ENCODE measurements around the gene RPP25.
A peak's percentile ranks its signal among the peaks of the same experiment; 100 is the strongest.
"Not testable (repeated sequence)": the region's sequence is repeated elsewhere in the genome, so short reads cannot be mapped to it uniquely, and the experiment has no call there.

The RPP25 gene

DNA sequence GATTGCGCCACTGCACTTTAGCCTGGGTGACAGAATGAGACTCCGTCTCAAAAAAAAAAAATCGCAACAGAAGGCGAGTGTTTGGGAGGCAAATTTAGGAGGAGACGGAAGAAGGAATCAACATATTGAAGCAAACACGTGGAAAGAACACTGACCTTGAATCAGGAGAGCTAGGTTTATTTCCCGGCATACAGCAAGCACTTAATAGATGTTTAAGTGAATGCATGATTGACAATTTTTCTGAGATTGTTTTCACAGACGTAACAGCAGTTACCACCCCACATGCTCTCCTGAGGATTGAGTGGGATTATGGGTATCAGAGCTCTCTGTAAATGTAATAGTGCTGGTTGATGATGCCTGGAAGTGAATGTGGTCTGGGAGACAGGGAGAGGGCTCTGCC, 5.6 kb upstream of the RPP25 start:
- no peak for FAIRE-seq

DNA sequence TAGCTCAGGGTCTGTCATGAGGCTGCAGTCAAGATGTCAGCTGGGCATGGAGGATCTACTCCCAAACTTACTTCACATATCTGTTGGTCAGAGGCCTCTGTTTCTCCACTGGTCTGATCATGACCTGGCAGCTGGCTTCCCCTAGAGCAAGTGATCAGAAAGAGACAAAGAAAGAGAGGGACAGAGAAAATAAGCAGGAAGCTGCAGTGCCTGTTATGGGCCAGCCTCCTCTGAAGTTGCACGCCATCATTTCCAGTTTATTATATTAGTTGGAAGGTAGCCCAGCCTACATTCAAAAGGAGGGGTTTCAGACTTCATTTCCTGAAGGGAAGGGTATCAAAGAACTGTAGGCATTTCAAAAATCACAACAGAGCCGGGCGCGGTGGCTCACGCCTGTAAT, 5.0 kb upstream of the RPP25 start:
- FAIRE-seq = no peak

DNA sequence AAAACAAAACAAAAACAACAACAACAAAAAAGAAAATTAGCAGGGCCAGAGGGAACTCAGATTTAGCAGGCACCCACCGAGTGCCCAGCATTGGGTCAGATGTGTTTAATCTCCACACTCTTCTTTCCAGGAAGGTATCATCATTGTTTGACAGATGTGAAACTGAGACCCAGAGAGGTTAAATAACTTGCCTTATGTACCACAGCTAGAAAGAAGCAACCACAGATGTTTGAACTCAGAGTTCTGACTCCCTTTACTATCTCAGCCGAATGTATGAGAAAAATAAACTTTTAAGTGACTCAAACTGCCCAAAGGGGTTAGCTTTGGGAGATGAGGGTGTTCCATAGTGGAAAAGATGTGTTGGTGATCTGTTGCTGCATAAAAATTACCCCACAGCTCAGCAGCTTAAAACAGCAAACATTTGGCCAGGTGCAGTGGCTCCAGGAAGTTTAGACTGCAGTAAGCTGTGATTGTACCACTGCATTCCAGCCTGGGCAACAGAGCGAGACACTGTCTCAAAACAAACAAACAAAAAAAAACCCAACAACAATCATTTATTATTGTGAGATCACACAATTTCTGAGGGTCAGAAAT, 4.5 kb upstream of the RPP25 start:
- FAIRE-seq = no peak

DNA sequence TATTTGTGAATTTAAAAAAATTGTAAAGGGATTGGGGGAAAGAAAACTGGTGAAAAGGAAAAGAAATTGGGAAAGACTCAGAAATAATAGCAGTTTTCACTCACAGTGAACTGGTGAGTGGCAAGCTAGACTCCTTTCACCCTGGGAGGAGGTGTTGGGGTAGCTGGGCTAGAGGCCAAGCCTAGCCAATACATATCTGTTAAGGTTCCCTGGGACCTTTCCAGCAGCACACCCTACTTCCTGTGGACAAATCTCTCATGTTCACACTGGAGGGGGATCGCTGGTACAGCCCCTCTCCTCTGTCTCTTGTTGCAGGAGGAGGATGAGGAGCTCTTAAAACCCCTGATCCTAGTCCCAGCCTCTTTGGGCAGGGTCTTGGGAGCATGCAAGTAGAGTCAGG, 3.7 kb upstream of the RPP25 start:
- no peak for FAIRE-seq

DNA sequence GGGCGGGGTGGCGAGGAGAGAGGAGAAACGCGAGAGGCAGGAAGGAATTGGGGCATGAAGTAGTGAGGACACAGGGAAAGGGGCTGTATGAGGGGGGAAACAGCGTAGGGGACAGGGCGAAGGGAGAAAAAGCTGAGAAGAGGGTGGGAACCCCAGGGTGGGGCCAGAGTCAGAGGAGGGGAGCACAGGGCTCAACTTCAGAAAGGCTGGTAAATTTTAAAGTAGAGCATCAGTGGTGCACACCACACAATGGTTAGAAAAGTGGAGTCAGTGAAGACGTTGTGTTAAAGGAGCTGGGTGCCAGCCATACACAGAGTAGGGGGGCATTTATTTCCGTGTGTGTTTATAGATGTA, 3.0 kb upstream of the RPP25 start:
- FAIRE-seq = no peak

DNA sequence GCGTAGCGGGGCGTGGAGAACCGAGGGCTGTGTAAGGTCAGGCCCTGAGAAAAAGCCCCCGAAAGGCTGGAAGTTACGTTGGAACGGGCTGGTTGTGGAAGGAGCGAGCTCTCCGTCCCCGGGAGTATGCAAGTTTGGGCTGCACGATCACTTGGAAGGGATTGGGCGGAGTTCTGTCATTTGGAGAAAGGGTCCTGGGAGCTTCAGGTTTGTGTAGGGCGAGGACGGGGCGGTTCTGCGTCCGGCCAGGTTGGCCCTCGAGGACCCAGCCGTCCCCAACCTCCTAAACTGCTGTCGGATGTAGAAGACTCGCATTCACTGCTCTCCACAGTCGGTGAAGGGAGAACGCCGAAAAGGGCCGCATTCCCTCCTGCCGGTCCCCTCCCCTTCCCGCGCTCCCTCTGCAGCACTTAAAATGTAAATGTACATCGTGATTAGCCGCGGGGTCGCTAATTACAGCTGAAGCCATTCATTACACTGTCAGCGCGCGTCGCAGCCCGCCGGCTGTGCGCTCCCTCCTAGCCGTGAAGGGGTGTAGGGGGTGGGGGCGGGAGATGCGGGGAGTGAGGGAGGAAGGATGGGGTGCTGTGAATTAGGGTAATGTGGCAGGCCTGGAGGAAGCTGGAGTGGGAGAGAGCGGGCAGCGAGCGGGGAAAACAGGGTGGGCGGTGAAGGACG, 2.5 kb upstream of the RPP25 start:
- FAIRE-seq = no peak

DNA sequence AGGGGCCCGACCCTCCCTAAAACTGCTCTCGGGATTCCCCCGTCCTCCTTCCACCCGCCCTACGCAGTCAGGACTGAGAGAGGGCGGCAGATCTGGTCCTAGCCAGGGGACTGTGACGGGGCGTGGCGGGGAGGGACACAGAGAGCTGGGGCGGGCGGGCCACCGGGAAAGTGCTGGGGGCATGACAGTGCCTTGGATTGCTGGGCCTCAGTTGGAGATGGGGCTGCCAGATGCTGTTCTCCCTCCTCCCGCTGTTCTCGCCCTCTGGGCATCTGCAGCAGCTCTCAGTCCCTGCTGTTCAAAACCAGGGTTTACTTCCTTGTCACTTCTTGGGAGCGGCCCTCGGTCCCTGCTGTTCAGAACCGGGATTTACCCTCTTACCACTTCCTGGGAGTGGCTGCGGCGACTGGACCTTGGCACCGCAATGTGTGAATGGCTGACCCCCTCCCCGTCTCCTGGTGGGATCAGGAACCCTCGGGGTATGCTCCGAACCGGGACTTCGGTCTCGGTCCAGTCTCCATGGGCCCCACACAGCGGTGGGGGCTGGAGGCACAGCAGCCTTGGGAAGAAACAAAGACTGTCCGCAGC, 1.8 kb upstream of the RPP25 start:
- FAIRE-seq = no peak

DNA sequence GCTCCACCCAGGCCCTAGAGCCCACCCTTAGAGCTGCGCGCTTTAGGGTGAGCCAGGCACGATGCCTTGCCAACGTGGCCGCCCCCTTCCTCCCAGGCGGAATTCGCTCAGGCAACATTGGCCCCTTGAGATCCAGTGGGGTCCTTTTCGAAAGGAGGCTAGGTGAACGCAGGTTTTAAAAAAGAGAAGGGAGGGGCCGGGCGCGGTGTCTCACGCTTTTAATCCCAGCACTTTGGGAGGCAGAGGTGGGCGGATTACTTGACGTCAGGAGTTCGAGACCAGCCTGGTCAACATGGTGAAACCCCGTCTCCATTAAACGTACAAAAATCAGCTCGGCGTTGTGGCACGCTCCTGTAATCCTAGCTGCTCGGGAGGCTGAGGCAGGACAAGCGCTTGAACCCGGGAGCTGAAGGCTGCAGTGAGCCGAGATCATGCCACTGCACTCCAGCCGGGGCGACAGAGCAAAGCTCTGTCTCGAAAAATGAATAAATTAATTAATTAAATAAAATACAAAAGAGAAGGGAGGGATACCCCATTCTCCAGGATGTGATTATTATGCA, 984 bp upstream of the RPP25 start:
- FAIRE-seq = no peak

DNA sequence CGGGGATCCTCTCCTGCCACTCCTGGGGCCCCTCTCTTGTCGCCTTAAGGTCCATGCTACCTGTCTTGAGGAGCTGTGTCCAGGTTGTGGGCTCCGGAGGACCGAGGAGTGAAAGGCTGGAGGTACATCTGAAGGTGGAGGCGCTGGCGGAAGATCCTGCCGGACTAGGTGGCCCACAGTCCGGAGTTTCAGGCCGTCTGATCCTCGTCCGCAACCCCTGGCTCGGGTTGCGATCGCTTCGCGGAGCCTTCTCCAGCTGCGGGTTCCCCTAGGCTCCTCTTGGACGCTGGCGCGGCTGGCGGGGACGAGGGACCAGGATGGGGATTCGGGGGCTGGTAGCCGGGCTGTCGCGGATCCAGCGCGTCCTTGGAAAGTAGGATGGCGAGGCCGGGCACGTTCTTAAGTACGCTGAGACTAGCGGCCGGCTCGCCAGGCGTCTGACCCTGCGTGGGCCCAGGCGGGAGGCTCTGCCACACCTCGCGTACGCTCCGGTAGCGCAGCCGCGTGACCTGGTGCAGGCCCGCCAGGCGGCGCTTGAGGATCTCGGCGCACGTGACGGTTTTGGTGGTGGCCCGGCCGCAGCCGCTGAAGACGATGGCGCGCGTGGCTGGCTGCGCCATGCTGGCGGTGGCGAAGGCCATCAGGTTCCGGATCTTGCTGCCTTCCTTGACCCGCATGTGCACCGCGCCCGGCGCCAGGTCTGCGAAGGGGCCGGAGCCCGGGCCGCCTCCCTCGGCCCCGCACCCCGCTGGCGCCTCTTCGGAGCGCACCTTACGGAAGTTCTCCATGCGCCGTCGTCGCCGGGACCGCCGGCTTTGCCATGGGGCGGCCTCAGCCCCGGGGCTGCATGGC, 550 bp downstream of the RPP25 start:
- FAIRE-seq = no peak

DNA sequence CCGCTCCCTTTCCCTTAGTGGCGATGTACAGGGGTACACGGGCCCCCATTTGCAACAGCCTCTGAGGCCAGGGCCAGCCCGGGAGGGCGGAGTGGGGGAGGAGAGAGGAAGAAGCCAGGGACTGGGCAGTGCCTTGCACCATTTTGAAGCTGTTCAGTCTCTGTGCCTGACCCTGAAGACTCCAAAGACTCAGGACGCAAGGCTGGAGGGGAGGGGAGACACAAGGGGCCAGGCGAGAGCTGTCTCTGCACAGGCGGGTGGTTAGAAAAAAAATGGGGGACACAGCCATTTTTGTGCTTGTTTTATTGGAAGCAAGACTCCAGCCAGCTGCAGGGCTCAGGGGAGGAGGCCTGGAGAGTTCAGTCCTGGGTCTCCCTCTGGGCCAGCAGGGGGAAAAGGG, 1.6 kb downstream of the RPP25 start:
- no peak for FAIRE-seq

DNA sequence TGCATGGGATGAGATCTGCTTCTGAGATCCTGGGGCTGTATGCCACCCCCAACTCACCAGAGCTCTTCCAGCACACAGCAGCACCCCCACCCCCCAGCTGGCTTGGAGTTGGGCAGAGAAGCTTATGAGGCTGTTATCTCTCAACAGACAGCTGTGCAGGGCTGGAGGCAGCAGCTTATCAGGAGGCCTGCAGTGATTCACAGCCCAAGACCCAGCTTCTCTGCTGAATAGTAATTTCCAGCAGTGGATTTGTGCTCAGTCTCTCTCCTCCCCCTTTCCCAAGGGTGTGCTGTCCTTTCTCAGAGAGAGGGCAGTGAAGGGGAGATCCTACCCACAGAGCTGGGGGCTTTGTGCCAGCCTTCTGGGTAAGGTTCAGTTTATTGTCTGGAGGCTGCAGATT, 2.1 kb downstream of the RPP25 start:
- FAIRE-seq = no peak

DNA sequence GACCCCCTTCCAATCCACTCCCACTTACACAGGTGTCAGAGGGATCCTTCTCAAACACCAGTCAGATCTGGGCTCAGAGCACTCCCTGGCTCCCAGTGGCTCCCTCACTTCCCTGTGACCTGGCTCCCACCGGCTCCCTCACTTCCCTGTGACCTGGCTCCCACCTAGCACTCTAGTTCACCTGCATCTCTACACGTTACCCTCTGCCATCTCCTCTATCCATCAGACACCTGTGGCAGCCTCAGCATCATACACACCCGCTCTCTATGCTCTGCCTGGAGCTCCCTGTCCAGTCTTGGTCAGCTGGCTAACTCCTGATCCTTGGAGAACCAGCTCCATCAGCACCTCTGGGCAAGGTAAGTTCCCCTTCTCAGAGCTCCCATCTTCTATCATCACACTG, 5.6 kb downstream of the RPP25 start:
- no peak for FAIRE-seq

DNA sequence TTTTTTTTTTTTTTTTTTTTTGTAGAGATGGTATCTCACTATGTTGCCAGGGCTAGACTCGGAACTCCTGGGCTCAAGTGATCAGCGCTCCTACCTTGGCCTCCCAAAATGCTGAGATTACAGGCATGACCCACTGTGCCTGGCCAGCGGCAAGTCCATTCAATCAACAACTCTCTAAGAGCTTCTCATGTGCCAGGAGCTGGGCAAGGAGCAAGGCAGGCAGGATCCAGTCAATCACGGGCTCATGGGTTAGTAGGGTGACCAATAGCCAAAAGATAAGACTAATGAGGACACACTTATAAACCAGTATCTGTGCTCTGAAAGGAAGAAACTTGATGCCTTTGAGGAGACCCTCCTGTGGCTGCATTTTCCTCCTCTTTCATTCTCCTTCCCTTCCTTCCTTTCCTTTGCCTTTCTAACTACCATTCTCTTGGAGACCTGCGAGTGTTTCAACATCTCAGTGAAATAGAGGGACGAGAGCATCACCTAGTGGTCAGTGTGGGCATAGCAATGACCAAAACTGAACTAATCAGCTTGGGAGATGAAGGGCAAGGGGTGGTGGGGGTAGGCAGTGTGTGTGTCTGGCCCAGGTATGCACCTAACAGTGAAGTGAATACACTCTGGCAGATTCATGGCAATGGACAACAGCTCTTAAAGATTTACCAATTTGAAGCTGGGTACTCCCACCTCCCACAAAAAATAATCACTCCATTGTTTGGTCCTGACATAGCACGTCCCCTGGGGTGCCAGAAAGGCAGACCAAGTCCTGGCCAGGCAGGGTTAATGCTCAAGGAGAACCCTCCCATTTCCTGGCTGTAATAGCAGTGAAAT, 6.3 kb downstream of the RPP25 start:
- FAIRE-seq = peak; percentile 71

DNA sequence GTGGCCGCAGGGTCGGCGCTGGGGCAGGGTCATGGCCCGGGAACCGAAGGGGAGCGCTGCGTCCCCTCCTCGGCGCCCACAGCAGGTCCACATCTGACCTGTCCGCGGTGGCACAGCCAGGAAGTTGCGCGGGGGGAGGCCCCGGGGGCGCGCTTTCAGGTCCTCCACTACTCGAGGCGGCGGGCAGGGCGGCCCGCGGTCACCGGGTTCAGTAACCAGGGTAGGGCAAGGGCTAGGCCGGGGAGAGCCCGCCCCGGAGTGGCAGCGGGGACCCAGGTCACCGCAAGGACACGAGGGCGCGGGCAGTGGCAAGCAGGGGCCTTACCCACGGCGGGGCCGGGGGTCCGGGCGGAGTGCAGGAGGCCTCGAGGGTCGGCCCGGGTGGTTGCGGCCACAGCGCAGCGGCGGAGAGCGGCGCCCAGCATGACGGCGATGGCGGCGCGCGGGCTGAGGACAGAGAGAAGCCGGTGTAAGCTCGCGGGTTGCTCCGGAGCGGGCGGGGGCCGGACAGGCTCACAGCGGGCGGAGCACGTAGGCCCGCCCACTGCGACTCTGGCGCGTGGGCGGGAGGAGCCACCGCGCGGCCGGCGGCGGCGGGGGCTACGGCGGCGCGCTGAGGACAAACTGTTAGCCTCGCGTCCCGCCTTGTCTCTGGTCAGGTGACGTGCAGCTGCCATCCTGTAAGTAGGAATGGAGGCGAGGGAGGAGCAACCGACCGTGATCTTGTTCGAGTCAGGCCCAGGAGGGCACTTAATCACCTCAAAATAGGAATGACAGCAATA, 18.8 kb downstream of the RPP25 start, which contains the start of gene COX5A:
COX5A (minus strand) TSS at position 484 of the 782 bp plus-strand sequence; CDS start at position 425, 59 bp downstream.
- FAIRE-seq = no peak

DNA sequence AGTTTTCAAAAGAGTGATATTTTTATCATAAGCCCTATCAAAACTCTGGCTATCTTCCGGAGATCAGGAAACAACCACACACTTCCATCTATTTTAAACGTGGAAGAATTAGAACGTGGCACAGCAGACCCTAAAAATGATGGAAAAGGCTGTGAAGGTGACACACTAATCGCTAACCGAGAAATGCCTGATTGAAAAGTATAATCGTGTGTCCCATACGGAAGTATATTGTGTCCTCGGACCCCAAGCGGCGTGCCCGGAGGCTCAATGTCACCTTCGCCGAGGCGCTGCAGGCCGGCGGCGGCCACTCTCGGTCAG, 19.3 kb downstream of the RPP25 start:
- no peak for FAIRE-seq

DNA sequence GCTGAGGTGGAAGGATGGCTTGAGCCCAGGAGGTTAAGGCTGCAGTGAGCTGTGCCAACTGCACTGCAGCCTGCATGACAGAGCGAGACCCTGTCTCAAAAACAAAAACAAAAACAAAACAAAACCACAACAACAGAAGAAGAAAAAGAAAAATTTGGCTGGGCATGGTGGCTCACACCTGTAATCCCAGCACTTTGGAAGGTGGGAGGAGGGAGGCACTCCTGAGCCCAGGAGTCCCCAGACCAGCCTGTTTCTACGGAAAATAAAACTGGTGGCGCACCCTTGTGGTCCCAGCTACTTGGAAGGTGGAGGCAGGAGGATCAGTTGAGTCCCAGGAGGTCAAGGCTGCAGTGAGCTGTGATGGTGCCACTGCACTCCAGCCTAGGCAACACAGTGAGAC, 21.4 kb downstream of the RPP25 start:
- not testable (repeated sequence) for FAIRE-seq

DNA sequence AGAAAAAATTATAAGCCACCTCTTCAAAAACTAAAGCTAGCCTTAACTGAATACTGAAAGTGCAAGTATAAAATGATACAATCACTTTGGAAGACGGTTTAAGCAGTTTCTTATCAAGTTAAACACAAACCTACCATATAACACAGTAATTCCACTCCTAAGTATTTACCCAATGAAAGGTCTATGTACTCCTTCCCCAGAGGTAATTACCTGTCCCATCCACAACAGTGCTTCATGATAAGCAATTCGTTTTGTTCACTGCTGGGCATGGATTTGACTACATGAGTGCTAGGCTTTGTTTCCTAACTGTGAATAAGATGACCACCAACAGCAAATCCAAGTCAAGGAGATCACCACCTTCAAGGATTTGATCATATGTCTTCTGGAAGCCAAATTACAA, 23.0 kb downstream of the RPP25 start:
- FAIRE-seq = no peak

DNA sequence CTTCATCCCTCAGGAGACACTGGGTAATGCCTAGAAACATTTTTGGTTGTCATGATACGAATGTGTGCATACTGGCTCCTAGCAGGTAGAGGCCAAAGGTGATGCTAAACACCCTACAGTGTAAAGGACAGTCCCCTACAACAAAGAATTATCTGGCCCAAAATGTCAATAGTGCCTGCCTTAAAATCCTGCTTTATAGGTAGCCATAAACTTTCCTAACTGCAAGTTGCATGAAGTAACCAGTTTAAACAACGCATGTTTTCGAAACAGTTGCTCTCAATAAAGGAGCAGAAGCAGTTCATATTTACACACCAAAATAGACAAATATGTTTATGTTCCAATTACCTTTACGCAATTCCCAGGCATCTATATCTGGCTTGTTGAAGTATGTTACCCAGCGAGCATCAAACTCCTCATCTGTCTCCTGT, 27.8 kb downstream of the RPP25 start:
- FAIRE-seq = no peak

DNA sequence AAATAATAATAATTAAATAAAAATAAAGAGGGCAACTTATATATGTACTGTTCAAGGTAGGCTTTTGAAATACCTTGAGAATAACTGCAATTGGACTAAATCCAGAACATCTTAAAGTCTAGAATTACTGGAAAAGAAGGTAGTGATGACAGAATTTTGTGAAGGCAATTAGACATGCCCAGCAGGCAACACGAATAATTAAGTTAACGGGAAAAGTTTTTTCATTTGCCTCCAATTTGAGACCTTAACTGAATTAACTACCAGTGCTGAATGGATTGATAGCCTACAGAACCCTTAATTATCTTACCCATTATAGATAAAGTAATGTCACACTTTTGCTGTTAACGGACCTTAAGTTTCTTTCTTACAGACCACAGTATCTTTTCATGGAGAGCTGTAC, 32.0 kb downstream of the RPP25 start:
- FAIRE-seq = no peak

DNA sequence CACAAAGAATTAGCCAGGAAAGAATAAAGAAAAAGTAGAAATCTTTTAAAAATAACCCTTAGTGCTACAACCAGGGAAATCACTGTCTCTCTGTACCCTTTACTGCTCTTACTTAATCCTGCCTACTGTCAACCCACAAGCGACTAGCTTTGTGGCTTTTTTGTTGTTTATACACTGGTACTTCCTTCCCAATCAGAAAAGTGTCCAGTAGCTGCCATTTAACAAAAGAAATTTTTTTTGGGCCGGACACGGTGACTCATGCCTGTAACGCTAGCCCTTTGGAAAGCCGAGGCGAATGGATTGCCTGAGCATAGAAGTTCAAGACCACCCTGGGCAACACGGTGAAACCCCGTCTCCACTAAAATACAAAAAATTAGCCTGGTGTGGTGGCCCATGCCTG, 36.1 kb downstream of the RPP25 start:
- no peak for FAIRE-seq

DNA sequence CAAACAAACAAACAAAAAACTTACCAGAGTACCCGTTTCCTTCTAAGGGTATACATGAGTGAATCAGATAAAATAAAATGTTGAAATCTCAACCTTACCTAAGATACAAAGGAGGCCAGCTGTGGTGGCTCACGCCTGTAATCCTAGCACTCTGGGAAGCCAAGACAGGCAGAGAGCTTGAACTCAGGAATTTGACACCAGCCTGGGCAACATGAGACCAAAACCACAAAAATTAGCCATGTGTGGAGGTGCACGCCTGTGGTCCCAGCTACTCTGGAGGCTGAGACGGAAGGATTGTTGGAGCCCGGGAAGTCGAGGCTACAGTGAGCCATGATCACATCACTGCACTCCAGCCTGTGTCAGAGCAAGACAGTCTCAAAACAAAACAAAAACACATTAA, 38.9 kb downstream of the RPP25 start:
- FAIRE-seq = no peak

DNA sequence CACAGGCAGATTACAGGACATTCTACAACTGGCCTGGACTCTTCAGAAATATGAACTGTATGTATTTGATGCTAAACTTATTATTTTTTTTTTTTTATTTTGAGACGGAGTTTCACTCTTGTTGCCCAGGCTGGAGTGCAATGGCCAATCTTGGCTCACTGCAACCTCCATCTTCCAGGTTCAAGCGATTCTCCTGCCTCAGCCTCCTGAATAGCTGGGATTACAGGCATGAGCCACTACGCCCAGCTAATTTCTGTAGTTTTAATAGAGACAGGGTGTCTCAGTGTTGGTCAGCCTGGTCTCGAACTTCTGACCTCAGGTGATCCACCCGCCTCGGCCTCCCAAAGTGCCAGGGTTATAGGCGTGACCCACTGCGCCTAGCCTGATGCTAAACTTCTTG, 42.8 kb downstream of the RPP25 start:
- FAIRE-seq = not testable (repeated sequence)
